ENCODE results near the gene OR7A17. TPM values are rescaled to one million over a fixed set of nuclear protein-coding genes. Genes with fewer than 3 reads are reported as not detected.

Gene OR7A17
- total RNA-seq, 1 donor from 2014 or later, result not detected

- no peaks in the 10 kb centered on the region for H3K36me3 ChIP-seq
- DNase-seq, result no peak
- peaks cover 68% of the 10 kb centered on the region for H3K27me3 ChIP-seq (ENCODE audit: low read depth)
- no peak overlapping the region for H3K27ac ChIP-seq (replicated peaks)
- no peak overlapping the region for H3K4me3 ChIP-seq
- intact Hi-C loops (cut with micrococcal nuclease), result no loop called here
- no peaks in the 10 kb centered on the region for H3K4me1 ChIP-seq
- TF ChIP-seq CTCF (IDR thresholded peaks at IDR 0.05; ENCODE audit: borderline replicate concordance), result no peak
- H3K9me3 ChIP-seq (replicated peaks), result no peaks in the 10 kb centered on the region
Observed at GRCh38 chr19:14901675-14902260, 15.8 kb upstream of the OR7A17 start.

- intact Hi-C loops (cut with micrococcal nuclease), result no loop called here
- Histone ChIP-seq H3K27ac (replicated peaks) (no peak overlapping the region), H3K4me3 (no peak overlapping the region), H3K27me3 (ENCODE audit: low read depth) (peaks cover 53% of the 10 kb centered on the region), H3K36me3 (no peaks in the 10 kb centered on the region), H3K4me1 (peaks cover 11% of the 10 kb centered on the region), H3K9me3 (replicated peaks) (peaks cover 5% of the 10 kb centered on the region)
- no peak for TF ChIP-seq CTCF (IDR thresholded peaks at IDR 0.05; ENCODE audit: borderline replicate concordance)
- no peak for DNase-seq
Observed at GRCh38 chr19:14890643-14891379, 4.9 kb upstream of the OR7A17 start.

GRCh38 chr19:14889994-14890642 lies 4.2 kb upstream of the OR7A17 start:
- TF ChIP-seq CTCF (IDR thresholded peaks at IDR 0.05; ENCODE audit: borderline replicate concordance), result no peak
- no peaks in the 10 kb centered on the region for H3K36me3 ChIP-seq
- H3K9me3 ChIP-seq (replicated peaks), result peaks cover 5% of the 10 kb centered on the region
- H3K27ac ChIP-seq (replicated peaks), result no peak overlapping the region
- DNase-seq, result no peak
- H3K4me1 ChIP-seq, result peaks cover 11% of the 10 kb centered on the region
- intact Hi-C loops (cut with micrococcal nuclease), result loop anchor here (5.0 kb wide), 1 partner anchor 318 kb away; the partner anchor contains the start of gene NDUFB7
- H3K27me3 ChIP-seq (ENCODE audit: low read depth), result peaks cover 46% of the 10 kb centered on the region
- H3K4me3 ChIP-seq, result no peak overlapping the region

GRCh38 chr19:14871619-14872230 lies 14.2 kb downstream of the OR7A17 start:
- H3K27ac ChIP-seq (replicated peaks), result no peak overlapping the region
- no peaks in the 10 kb centered on the region for H3K36me3 ChIP-seq
- no peak overlapping the region for H3K4me3 ChIP-seq
- no peak for DNase-seq
- peak; percentile 53 for TF ChIP-seq CTCF (IDR thresholded peaks at IDR 0.05; ENCODE audit: borderline replicate concordance)
- H3K9me3 ChIP-seq (replicated peaks), result no peaks in the 10 kb centered on the region
- peaks cover 76% of the 10 kb centered on the region for H3K27me3 ChIP-seq (ENCODE audit: low read depth)
- H3K4me1 ChIP-seq, result no peaks in the 10 kb centered on the region
- intact Hi-C loops (cut with micrococcal nuclease), result no loop called here

- Histone ChIP-seq H3K27me3 (ENCODE audit: low read depth) (peaks cover 77% of the 10 kb centered on the region), H3K27ac (replicated peaks) (no peak overlapping the region), H3K4me3 (no peak overlapping the region), H3K4me1 (no peaks in the 10 kb centered on the region), H3K9me3 (replicated peaks) (no peaks in the 10 kb centered on the region), H3K36me3 (no peaks in the 10 kb centered on the region)
- no peak for DNase-seq
- intact Hi-C loops (cut with micrococcal nuclease), result no loop called here
- TF ChIP-seq CTCF (IDR thresholded peaks at IDR 0.05; ENCODE audit: borderline replicate concordance), result no peak
Observed at GRCh38 chr19:14868497-14868896, 17.4 kb downstream of the OR7A17 start.
